Thyroid gland (tissue), 4 donors: Measurements from ENCODE around the gene NR5A2.

Experiments
- POLR2A ChIP-seq, 2 donors: fragments of 450-650 bp; IDR thresholded peaks; one replicate each; pipeline ENCODE4 v1.6.1; 2017; ENCODE audit warnings: antibody characterized with exemption in 2 of 2, mild to moderate bottlenecking in 2 of 2, moderate library complexity in 1 of 2
- TF ChIP-seq, protein P1 (sequence below), 6 experiments: fragments of 200-600 bp in 3 of 6; fragments of 450-650 bp in 3 of 6; sonication (generic) in 3 of 6; IDR thresholded peaks; one replicate each; pipeline ENCODE4 v1.5.1; 2016 to 2019; ENCODE audit warnings: antibody characterized with exemption in 6 of 6, mild to moderate bottlenecking in 2 of 6, inconsistent platforms in 1 of 6, moderate library complexity in 1 of 6

DNA sequence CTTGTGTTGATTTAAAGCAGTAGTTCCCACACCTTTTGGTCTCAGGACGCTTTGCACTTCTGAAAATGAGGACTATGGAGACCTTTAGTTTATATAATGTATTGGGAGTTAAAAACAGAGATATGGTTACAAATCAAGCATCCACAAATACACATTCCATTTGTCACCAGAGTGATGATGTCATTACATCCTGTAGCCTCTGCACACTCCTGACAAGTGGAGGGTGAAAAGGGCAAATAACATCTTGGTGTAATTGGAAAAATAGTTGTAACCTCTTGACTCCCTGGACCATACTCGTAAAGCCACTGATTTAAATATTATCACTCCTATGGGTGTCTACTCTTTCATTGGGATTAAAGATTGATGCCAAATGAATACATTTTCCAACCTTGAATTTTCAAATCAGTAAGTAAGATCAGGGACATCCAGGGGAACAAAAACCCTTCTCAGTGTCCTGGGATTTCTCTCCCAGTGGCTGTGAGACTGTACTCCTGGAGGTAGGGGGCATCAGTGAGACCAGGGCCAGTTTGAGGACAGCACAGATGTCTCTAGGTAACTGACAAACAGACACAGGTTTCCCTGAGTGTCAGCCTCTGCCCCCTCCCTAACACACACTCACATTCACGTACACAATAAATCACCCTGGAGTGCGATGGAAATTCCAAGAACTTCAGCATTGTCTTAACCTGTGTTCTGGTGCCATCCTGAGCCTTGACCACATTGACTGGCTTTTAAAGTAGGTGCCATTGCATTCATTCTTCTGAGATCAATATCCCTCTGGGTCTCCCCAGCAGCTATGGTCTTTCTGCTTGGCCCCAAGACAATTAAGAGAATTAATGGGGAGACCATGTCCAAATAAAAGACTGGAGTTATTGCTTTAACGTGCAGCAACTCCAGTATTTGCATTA, 63.0 kb downstream of the NR5A2 start:
- TF ChIP-seq POLR2A (IDR thresholded peaks at IDR 0.05): no peak
- TF ChIP-seq, protein P1, sequence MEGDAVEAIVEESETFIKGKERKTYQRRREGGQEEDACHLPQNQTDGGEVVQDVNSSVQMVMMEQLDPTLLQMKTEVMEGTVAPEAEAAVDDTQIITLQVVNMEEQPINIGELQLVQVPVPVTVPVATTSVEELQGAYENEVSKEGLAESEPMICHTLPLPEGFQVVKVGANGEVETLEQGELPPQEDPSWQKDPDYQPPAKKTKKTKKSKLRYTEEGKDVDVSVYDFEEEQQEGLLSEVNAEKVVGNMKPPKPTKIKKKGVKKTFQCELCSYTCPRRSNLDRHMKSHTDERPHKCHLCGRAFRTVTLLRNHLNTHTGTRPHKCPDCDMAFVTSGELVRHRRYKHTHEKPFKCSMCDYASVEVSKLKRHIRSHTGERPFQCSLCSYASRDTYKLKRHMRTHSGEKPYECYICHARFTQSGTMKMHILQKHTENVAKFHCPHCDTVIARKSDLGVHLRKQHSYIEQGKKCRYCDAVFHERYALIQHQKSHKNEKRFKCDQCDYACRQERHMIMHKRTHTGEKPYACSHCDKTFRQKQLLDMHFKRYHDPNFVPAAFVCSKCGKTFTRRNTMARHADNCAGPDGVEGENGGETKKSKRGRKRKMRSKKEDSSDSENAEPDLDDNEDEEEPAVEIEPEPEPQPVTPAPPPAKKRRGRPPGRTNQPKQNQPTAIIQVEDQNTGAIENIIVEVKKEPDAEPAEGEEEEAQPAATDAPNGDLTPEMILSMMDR (IDR thresholded peaks at IDR 0.05): no peak
